ENCODE measurements around the gene FSCN2.

The FSCN2 gene

DNA sequence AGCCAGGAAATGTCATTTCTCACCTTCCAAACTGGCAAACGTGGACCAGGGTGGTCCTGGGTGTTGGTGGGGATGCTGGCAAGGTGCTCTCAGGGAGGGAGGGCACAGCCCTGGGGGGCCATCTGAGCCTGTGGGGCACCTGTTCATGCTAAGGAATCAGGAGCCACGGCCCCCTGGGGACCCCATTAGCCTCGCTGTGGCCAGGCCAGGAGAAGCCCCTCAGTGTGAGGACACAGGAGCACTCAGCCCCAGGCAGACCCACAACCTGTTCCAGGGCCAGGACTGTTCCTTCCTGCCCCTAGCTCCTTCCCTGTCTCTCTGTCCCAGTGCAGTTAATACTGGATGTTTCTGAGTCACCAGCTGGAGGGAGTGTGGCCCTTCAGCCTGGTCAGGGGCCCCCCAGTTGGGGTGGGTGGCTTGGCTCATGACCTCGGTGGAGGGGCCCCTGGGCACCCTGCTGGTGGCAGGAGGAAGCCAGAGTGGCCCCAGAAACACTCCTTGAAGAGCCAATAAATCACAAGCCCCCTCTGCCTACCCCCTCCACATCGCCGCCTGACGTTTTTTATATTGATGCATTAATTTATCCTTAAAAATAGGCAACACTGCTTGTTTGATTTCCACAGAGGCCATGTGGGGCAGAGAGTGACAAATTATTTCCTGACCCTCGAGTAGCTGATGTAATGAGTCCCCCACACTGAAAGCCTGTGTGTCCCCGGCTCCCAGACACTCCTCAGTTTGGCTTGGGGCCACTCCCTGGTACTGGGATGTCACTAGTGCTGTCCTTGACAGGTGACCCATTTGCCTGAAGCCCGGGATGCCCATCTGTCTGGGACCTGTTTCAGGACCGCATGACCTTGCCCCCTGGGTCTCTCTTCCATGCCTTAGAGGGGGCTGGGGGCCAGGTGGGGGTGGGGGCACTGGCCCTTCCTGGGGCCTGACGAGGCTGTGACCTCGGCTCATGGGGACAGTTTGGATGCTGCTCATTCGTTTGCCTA lies 37.9 kb upstream of the FSCN2 start:
- DNase-seq (ENCODE audit: low spot score), result no peak

DNA sequence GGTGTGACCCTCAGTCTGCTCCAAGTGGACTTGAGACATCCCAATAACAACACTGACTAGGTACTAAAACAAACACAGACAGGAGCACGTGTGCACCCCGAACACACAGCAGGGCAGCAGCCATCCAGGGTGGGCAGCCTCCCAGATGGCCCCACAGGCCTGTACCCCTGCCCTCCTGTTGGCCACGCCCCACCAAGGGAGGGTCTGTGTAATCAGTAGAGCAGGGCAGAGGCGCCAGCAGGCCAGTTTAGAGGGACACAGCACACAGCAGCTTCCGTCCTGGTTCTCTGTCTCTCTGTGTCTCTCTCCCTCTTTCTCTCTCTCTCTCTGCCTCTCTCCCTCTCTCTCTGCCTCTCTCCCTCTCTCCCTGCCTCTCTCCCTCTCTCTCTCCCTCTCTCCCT lies 37.0 kb upstream of the FSCN2 start:
- DNase-seq (ENCODE audit: low spot score), result no peak

DNA sequence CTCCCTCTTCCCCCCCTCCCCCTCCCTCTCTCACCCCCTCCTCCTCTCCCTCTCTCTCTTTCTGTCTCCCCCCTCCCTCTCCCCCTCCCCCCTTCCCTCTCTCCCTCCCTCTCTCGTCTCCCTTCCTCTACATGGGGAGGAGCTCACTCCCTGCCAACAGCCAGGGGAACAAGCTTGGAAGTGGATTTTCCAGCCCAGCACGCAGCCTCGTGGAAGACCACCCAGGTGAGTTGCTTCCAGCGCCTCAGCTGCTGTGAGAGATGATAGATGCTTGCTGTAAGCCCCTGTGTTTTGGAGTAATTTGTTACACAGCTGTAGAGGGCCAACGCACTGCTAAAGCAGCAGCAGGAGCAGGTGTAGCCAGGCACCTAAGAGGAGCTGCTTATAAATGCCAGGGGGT lies 36.4 kb upstream of the FSCN2 start:
- DNase-seq (ENCODE audit: low spot score), result no peak

DNA sequence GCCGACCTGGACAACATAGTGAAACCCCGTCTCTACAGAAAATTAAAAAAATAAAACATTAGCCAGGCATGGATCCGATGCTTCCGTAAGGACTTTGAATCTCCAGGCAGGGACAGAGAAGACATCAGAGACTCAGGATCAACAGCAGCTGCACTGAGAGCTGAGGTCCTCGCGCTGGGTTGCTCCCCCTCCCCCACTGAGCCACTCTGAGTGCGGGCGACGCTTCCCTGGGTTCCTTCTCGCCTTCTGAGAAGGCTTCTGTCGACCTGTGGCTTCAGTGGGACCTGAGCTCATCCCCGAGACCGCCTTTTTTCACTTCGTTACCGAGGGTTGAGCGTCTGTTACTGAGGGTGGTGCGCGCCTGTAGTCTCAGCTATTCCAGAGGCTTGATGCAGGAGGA lies 36.0 kb upstream of the FSCN2 start:
- DNase-seq (ENCODE audit: low spot score), result no peak

DNA sequence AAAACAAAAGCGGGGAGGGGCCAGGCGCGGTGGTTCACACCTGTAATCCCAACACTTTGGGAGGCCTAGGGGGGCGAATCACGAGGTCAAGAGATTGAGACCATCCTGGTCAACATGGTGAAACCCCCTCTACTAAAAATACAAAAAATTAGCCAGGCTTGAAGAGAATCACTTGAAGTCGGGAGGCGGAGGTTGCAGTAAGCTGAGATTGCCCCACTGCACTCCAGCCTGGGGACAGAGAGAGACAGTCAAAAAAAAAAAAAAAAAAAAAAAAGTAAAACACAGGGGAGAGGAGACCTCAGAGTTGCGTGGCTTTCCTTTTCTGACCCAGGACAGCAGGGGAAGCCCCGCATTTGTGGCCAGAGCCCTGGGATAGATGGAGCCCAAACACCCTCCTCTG lies 35.5 kb upstream of the FSCN2 start:
- no peak for DNase-seq (ENCODE audit: low spot score)

DNA sequence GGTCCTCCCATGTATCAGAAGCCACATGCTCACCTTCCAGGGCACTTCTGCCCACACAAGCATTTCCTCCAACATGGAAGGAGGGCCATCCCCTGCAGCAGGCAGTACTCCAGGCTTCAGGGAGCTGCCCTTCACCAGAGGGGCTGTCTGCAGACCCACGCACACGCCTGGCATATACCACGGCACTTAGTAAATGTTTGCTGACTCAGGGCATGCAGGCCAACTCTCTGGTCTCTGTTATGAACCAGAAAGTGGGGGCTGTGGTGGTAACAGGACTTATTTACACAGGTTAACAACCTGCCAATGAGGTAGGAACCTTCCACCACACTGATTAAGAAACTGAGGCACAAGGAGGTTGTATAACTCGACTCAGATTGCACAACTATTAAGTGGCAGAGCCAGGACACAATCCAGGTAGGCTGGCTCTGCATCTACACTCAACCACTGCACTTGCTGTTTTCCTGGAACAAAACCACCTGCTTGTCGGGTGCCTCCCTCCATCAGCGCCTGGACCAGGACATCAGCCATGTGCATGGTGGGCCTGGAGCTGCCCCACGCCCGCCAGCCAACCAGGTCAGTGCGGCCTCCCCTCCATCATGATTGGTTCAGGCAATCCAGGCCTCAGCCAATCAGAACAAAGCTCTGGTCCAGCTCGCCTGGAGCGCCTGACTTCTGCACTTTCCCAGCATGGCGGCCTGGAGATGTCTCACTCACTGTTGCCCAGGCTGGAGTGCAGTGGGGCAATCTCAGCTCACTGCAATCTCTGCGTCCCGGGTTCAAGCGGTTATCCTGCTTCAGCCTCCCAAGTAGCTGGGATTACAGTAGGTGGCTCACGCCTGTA lies 34.8 kb upstream of the FSCN2 start:
- DNase-seq (ENCODE audit: low spot score), result no peak

DNA sequence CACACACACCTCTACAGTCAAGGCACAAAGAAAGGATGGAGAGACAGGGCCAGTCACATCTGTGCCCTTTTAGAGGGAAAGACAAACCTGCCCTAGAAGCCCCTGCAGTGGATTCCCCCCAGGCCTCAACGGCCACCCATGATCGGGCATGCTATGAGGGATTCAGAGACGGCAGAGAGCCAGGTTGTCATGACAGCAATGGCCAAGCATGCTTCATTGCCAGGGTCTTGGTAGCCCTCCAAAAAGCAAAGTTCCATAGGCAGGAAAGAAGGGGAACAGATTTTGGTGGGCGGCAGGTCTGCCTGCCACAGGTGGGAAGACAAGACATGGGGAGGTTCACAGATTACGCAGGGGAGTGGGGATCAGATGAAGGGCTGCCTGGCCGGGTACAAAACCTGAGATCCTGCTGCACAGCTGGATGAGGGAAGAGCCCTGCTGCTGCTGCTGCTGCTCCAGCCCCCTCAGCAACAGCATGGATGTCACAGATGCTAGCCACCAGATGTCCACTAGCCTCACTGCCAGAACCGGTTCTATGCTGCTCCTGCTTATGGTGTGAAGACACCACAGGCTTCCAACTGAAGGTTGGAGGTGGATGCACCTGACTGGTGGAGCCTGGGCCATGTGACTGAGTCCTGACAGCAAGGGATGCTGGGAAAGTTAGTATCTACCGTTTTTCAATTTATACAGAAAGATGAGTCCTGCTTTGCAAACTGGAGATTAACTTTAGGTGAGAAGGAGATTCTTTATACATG lies 33.4 kb upstream of the FSCN2 start:
- no peak for DNase-seq (ENCODE audit: low spot score)

DNA sequence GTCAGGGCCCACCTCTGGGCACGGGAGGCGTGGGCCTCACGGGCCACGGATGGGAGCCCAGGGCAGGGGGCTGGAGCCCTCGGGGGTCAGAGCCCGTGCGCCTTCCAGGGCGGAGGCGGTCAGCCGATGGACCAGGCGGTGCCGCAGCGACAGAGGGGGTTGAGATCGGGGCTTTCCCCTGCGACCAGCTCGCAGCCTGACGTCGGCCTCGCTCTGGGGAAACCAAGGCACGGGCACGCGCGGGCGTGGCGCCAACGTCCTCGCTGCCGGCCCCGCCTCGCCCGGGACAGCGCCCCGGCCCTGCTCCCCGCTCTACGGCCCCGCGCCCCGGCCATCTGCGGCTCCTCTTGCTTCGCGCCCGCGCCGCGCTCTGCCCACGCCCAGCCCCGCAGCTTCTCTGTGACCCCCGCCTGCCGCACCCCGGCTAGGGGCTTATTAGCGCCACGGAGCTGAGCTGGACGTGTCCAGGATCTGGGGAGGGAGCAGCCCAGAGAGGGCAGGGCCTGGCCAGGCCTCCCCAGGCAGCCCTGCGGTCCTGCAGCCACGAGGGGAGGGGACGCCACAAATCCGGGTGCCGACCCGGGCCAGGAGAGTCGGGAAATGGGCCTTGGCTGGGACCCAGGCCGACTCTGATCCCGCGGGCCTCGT lies 29.1 kb upstream of the FSCN2 start:
- no peak for DNase-seq (ENCODE audit: low spot score)

DNA sequence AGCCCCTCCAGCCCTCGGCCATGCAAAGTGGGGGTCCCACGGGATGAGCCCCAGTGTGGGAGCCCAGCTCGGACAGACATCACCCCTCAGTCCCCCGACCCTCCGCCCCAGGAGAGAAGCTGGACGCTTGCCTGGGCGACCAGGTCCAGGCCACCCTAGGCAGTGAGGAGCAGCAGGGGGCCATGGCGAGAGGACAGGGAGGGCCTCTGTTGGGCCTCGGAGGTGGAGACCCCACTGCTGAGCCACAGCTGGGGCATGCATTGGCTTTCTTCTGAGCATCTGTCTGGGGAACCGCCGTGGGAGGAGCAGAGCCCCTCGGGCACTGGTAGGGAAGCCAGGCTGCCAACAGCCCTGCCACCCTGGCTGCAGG lies 28.6 kb upstream of the FSCN2 start:
- no peak for DNase-seq (ENCODE audit: low spot score)

DNA sequence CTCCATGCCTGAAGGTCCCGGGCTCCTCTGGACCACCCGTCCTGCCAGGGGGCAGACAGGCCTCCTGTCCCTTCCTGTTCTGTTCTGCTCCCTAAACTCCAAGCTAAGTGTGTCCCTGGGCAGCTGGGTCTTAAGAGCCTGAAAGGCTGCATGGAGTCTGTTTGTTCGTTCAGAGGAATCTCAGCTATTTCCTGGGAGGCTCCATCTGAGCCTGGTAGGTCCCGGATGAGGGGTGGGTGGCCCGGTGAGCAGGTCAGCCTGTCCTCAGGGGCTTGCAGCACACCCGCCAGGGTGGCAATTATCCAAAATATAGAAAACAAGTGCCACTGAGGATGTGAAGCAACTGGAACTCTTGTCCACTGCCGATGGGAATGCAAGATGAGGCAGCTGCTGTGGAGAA lies 28.1 kb upstream of the FSCN2 start:
- DNase-seq (ENCODE audit: low spot score), result no peak

DNA sequence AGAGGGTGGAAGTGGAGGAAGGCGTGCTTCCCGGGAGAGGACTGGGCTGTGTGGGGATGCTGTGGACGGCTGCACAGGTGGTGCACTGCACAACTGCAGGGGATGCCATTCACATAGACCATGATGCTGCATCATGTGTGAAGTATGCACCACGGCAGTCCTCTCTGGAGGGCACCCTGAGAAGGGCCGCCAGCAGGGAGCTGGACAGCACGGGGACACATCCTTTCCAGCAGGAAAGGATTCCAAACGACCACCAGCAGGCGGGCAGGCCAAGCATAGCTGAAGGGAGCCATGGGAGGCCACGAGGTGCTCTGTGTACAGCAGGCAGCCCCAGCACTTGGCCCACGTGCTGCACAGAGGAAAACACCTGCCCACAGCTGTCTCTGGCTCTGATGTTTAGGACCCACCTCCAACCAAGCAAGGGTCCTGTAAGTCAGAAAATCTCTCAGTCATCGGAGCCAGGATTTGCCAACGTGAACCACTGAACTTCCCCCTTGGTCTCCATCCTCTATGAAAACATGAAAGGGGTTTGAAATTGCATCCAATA lies 25.6 kb upstream of the FSCN2 start:
- DNase-seq (ENCODE audit: low spot score), result no peak

DNA sequence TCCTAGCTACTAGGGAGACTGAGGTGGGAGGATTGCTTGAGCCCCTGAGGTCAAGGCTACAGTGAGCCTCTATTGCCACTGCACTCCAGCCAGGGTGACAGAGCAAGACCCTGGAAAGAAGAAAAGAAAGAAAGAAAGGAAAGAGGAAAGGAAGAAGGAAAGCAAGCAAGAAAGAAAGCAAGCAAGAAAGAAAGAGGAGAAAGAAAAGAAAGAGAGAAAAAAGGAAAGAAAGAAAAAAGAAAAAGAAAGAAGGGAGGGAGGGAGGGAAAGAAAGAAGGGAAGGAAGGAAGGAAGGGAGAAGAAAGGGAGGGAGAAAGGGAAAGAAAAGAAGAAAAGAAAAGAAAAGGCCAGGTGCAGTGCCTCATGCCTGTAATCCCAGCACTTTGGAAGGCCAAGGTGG lies 24.6 kb upstream of the FSCN2 start:
- no peak for DNase-seq (ENCODE audit: low spot score)

DNA sequence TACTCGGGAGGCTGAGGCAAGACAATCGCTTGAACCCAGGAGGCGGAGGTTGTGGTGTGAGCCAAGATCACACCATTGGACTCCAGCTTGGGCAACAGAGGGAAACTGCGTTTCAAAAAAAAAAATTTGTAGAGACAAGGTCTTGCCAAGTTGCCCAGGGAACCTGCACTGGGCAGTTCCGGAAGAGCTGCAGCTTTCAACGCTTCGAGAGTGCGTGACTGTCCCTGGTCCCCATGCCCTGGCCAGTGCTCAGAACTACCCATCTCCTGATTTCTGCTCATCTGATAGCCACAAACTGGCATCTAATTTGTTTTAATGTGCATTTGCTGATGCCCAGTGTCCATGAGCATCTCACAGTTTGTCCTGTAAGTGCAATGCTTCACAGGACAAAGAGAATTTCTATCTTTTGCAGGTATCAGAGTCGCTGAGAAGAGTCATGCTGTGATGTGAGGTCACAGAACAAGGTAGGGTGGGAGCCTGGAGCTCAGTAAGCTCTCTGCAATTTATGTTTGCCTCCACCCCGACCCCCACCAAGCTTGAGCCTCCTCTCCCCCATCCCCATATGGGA lies 19.5 kb upstream of the FSCN2 start:
- DNase-seq (ENCODE audit: low spot score), result peak; percentile 75

DNA sequence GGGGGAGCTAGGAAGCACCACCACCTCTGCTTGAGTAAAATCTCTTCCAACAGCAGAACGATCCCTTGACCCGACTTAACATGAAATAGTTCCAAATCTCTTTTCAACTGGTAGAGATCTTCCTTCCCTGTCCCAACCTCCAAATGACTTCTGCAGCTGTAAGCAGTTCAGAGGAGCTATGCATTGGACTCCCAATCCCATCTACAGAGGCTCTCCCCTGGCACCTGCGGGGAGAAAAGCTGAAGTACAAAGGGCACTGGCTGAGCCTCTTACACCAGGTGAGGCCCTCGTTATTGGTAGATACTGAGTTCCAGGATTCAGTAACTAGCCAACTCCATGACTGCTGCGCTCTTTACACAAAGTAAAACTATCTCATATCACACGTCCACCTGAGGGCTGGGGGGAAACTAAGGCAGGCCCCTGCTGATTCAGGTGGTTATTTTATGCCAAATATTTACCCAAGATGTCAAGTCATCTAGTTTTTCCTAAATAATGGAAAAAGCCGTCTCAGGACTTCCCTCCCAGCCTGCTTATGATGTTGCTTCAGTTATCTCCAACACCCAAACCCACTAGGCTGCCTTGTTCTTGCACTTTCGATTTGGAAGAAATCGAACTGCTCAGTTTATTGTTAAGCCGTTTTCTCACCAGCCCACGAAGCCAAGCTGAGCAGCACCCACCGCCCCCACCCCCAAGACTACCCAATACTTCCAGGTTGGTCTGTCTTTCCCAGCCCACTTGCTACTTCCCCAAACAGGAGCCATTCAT lies 18.8 kb upstream of the FSCN2 start:
- peak; percentile 29 for DNase-seq (ENCODE audit: low spot score)

DNA sequence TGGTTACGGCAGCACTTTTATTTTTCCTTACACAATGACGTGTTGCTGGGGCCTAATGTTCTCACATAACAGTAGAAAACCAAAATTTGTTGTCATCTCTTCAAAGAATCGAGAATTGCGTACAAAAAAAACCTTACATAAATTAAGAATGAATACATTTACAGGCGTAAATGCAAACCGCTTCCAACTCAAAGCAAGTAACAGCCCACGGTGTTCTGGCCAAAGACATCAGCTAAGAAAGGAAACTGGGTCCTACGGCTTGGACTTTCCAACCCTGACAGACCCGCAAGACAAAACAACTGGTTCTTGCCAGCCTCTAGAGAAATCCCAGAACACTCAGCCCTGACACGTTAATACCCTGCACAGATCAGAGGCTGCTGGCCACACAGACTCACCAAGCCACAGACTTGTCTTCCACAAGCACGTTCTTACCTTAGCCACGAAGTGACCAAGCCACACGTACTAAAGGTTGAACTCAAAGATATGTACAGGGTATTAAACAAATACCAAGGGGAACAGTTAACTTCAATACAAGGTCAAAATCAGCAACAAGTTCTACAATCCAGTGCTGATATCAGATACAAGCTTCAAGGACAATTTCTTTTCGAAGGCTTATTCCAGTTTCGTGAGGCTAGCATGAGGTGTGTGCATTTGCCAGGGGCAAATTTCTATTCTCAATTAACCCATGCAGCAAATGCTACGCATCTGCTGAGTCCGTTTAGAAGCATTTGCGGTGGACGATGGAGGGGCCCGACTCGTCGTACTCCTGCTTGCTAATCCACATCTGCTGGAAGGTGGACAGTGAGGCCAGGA lies 18.0 kb upstream of the FSCN2 start:
- peak; percentile 29 for DNase-seq (ENCODE audit: low spot score)

DNA sequence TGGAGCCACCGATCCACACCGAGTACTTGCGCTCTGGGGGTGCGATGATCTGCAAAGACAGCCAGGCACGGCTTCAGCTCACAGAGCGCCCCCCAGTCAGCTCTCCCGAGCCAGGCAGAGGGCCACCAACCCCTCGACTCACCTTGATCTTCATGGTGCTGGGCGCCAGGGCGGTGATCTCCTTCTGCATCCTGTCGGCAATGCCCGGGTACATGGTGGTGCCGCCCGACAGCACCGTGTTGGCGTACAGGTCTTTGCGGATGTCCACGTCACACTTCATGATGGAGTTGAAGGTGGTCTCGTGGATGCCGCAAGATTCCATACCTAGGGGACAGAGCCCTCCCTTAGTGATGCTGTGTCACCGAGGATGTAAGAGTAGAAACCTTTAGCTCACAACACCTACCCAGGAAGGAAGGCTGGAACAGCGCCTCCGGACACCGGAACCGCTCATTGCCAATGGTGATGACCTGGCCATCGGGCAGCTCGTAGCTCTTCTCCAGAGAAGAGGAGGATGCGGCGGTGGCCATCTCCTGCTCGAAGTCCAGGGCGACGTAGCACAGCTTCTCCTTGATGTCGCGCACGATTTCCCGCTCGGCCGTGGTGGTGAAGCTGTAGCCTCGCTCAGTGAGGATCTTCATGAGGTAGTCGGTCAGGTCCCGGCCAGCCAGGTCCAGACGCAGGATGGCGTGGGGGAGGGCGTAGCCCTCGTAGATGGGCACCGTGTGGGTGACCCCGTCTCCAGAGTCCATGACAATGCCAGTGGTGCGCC lies 17.2 kb upstream of the FSCN2 start:
- peak; percentile 59 for DNase-seq (ENCODE audit: low spot score)

DNA sequence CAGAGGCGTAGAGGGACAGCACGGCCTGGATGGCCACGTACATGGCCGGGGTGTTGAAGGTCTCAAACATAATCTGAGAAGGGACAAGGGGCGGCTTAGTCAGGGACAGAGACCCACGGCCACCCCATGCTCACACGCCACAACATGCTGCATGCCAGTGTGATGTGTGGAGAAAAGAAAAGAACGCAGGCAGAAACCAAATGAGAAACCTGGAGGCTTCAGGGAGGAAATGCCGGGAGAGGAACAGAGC lies 16.7 kb upstream of the FSCN2 start:
- DNase-seq (ENCODE audit: low spot score), result no peak

DNA sequence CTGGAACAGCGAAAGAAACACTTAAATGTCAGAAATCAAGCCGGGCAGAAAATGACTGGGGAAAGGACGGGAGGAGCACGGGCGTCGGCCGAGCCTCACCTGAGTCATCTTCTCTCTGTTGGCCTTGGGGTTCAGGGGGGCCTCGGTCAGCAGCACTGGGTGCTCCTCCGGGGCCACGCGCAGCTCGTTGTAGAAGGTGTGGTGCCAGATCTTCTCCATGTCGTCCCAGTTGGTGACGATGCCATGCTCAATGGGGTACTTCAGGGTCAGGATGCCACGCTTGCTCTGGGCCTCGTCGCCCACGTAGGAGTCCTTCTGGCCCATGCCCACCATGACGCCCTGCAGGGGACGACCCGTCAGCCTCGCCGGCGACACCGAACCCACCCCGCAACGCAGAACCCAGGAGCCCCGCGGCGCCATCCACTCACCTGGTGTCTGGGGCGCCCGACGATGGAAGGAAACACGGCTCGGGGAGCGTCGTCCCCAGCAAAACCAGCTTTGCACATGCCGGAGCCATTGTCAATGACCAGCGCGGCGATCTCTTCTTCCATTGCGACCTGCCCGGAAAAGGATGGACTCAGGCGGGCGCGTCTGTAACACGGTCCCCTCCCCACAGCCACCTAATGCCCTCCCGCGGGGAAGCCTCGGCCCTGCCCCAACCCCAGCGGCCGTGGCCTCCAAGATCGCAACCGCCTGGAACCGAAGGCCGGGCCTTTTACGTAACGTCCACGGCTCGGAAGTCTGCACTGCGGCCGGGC lies 16.2 kb upstream of the FSCN2 start:
- DNase-seq (ENCODE audit: low spot score), result peak; percentile 58

Data from kidney tubule cell (primary cell).